ENCODE data around the gene CARMIL1. TPM values are rescaled to one million over a fixed set of nuclear protein-coding genes. Genes with fewer than 3 reads are reported as not detected.

CARMIL1 gene
- total RNA-seq, 1 donor from 2014 or later = 37.6 TPM

DNA sequence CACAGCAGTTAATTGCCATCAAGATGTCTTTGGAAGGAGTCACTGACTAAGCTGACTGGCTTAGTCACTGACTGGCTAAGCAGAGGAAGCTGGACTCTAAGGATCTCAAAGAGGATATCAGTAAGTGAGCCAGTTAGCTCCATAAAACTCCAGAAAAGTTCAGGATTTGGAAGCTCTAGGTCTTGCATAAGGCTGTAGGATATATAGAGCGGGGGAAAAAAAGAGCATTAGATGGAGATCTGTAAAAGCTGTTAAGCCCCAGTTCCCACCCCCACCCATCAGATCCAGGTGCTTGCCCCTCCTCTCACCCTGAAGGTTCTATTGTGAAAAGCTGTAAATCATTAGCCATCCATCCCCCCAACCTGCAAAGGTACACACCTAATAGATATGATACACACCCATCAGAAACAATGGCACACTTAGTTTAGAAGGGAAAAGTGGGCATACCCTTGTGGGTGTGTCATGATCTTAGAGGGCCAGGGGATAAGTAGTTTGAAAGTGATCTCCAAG, 32.2 kb downstream of the CARMIL1 start:
- Histone ChIP-seq H3K4me3 (no peak overlapping the region), H3K4me1 (peaks cover 27% of the 10 kb centered on the region), H3K36me3 (no peaks in the 10 kb centered on the region), H3K9me3 (no peaks in the 10 kb centered on the region), H3K27me3 (no peaks in the 10 kb centered on the region), H3K27ac (peak overlapping the region; percentile 7)
- ATAC-seq = no peak
- TF ChIP-seq, protein P1, sequence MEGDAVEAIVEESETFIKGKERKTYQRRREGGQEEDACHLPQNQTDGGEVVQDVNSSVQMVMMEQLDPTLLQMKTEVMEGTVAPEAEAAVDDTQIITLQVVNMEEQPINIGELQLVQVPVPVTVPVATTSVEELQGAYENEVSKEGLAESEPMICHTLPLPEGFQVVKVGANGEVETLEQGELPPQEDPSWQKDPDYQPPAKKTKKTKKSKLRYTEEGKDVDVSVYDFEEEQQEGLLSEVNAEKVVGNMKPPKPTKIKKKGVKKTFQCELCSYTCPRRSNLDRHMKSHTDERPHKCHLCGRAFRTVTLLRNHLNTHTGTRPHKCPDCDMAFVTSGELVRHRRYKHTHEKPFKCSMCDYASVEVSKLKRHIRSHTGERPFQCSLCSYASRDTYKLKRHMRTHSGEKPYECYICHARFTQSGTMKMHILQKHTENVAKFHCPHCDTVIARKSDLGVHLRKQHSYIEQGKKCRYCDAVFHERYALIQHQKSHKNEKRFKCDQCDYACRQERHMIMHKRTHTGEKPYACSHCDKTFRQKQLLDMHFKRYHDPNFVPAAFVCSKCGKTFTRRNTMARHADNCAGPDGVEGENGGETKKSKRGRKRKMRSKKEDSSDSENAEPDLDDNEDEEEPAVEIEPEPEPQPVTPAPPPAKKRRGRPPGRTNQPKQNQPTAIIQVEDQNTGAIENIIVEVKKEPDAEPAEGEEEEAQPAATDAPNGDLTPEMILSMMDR (IDR thresholded peaks at IDR 0.05) = no peak
- intact Hi-C loops (cut with DNase I) = no loop called here
- DNase-seq = no peak

DNA sequence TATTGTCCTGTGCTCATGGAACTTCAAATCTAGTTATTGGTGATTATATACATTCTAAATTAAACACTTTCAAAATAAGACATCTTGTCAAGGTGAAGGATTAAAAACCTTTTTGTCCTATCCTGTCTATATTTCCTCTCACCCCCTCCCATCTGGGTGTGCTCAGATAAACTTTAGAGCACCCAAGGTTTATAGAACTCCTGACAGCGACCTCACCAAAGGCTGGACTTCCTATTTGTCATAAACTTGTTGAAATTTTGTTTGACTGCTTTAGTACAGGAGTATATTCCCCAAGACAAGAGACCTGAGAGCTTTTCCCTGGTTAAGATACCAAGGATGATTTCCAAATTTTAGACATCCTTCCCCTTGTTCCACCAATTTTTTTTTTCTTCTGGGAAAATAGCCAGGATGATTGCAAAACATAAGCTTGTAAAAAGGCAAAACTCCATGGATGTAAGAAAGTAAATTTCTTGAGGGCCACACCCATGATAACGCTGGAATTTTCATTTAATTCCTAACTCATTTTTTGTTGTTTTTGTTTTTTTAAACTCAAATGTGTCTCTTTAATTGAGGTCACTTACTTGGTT, 33.0 kb downstream of the CARMIL1 start:
- Histone ChIP-seq H3K27ac (peak overlapping the region; percentile 7), H3K4me1 (peaks cover 26% of the 10 kb centered on the region), H3K9me3 (no peaks in the 10 kb centered on the region), H3K36me3 (no peaks in the 10 kb centered on the region), H3K4me3 (no peak overlapping the region), H3K27me3 (no peaks in the 10 kb centered on the region)
- no peak for ATAC-seq
- TF ChIP-seq, protein P1 (IDR thresholded peaks at IDR 0.05) = no peak
- no peak for DNase-seq
- intact Hi-C loops (cut with DNase I) = no loop called here

DNA sequence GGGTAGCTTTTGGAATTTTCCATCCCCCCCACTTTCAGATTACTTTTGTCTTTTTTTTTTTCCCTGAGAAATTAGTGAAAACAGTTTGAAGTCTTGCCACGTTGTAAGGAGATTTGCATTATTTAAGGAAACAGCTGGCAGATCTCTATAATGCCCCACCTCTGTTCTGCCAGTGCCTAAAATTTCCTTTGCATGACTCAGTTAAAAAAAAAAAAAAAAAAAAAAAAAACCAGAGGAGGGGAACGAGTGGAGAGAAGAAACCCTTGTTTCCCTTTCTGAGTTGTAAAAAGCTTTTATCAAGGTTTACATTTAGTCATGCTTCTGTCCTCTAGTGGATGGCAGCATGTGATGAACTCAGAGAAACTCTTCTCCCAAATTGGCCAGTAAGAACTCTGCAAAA, 33.5 kb downstream of the CARMIL1 start:
- Histone ChIP-seq H3K4me1 (peaks cover 21% of the 10 kb centered on the region), H3K27ac (no peak overlapping the region), H3K9me3 (no peaks in the 10 kb centered on the region), H3K36me3 (no peaks in the 10 kb centered on the region), H3K4me3 (no peak overlapping the region), H3K27me3 (no peaks in the 10 kb centered on the region)
- TF ChIP-seq, protein P1 (IDR thresholded peaks at IDR 0.05) = no peak
- DNase-seq (no peak), ATAC-seq (no peak)
- intact Hi-C loops (cut with DNase I) = no loop called here

DNA sequence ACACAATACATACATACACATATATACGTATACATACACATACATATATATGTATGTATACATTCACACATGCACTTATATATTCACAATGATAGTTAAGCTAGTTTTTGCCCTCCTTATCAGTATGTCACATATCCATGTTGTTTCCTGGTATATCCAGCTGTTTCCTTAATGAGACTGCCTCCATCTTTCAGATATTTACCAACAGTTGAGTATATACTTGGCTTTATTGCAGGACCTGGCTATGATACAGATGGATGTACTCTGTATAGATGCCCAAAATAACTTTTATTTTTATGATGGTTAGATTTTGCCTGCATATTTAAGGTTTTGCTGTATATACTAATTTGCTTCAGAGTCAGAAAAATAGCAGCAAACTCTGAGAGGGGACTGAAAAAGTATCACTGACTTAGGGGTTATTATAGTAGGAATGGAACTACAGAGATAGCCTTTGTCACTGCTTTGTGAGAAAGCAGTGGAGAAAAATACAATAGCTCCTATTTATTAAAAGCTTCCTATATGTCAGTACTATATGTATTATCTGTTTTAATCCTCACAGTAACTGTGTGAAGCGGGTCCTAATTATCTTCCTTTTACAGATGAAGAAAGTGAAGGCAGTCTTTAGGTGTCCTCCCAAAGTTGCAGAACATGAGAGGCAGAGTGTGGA, 35.5 kb downstream of the CARMIL1 start:
- Histone ChIP-seq H3K4me1 (peaks cover 18% of the 10 kb centered on the region), H3K9me3 (no peaks in the 10 kb centered on the region), H3K27me3 (no peaks in the 10 kb centered on the region), H3K27ac (no peak overlapping the region), H3K4me3 (no peak overlapping the region), H3K36me3 (no peaks in the 10 kb centered on the region)
- ATAC-seq (no peak), DNase-seq (no peak)
- intact Hi-C loops (cut with DNase I) = no loop called here
- TF ChIP-seq, protein P1 (IDR thresholded peaks at IDR 0.05) = no peak

DNA sequence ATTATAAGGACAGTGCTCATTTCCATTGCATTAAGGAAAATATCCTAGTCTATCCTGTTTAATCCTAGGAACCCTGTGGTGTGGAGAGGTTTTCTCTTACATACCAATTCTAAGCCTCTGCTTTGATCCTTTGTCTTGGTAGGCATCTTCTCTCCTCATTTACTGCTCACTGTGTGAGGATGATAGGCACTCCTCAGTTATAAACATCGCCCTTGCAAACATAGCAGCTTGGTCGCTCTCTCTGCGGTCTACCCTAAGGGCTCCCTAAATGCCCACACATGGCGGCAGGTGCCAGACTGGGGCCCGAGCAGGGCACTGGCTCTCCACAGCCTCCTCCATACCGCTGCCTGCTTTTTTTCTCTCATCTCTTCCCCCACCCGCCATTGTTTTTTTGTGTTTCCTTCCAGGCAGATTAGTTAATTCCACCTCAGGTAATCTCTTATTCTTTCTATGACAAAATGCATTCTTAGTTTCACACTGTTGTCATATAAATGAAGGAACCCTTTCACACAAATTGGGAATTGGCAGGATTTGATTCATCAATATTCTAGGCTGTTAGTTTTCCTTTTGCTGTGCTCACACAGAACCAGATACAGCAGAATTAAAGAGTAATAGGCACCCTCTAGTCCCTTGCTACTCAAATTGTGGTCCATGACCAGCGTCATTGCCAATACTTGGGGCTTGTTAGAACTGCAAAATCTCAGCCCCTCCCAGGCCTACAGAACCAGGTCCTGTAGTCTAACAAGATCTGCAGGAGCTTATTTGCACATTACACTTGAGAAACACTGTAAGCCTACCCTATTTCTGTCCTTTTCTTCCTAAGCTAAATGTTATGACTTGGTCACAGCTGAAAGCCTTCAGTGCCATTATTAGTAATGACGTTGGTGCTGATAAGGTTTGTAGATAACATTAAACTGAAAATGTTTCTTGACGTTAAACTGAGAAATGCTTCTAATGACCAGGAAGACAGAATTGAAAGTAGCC, 36.3 kb downstream of the CARMIL1 start:
- H3K27me3 ChIP-seq = no peaks in the 10 kb centered on the region
- ATAC-seq (peak; percentile 42), DNase-seq (no peak)
- H3K36me3 ChIP-seq = no peaks in the 10 kb centered on the region
- peaks cover 22% of the 10 kb centered on the region for H3K4me1 ChIP-seq
- no peak overlapping the region for H3K4me3 ChIP-seq
- TF ChIP-seq, protein P1 (IDR thresholded peaks at IDR 0.05) = no peak
- H3K9me3 ChIP-seq = no peaks in the 10 kb centered on the region
- intact Hi-C loops (cut with DNase I) = no loop called here
- H3K27ac ChIP-seq = no peak overlapping the region

All from upper lobe of right lung (tissue), 1 donor.